ENCODE data around the gene PHEX.

DNA sequence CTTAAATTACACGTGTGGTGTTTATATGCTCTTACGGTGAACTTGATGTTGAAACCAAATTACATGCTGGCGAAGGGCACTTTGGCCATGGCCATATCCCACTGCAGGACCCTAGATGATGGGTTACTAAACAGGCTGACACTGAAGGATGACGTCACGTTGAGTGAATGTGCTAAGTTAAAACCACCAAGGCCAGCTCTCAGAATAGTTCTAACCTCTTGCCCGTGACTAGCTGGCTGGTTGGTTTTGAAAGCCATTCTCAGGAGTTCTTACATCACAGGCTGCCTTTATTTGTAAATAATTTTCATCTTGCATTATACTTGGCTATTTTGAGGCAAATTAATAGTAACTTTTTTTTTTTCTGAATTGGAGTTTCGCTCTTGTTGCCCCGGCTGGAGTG is 41.3 kb upstream of the PHEX start:
- TF ChIP-seq, protein P1, sequence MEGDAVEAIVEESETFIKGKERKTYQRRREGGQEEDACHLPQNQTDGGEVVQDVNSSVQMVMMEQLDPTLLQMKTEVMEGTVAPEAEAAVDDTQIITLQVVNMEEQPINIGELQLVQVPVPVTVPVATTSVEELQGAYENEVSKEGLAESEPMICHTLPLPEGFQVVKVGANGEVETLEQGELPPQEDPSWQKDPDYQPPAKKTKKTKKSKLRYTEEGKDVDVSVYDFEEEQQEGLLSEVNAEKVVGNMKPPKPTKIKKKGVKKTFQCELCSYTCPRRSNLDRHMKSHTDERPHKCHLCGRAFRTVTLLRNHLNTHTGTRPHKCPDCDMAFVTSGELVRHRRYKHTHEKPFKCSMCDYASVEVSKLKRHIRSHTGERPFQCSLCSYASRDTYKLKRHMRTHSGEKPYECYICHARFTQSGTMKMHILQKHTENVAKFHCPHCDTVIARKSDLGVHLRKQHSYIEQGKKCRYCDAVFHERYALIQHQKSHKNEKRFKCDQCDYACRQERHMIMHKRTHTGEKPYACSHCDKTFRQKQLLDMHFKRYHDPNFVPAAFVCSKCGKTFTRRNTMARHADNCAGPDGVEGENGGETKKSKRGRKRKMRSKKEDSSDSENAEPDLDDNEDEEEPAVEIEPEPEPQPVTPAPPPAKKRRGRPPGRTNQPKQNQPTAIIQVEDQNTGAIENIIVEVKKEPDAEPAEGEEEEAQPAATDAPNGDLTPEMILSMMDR (IDR thresholded peaks at IDR 0.05; ENCODE audit: low read length): no peak
- TF ChIP-seq EZH2 (optimal IDR thresholded peaks at IDR 0.05; ENCODE audit: low read depth, low read length): no peak
- no peak for TF ChIP-seq EZH2phosphoT487 (IDR thresholded peaks at IDR 0.05; ENCODE audit: low read length)

Data from MM.1S (cell line).